ENCODE measurements around the gene OSBPL6. TPM values are rescaled to one million over a fixed set of nuclear protein-coding genes. Genes with fewer than 3 reads are reported as not detected.

Gene OSBPL6
- total and polyA plus RNA-seq, 2 of the 13 experiments (the other 11 are each of a cell fraction or from before 2014, with no cell fraction given), result 0.03 to 0.11 TPM

DNA sequence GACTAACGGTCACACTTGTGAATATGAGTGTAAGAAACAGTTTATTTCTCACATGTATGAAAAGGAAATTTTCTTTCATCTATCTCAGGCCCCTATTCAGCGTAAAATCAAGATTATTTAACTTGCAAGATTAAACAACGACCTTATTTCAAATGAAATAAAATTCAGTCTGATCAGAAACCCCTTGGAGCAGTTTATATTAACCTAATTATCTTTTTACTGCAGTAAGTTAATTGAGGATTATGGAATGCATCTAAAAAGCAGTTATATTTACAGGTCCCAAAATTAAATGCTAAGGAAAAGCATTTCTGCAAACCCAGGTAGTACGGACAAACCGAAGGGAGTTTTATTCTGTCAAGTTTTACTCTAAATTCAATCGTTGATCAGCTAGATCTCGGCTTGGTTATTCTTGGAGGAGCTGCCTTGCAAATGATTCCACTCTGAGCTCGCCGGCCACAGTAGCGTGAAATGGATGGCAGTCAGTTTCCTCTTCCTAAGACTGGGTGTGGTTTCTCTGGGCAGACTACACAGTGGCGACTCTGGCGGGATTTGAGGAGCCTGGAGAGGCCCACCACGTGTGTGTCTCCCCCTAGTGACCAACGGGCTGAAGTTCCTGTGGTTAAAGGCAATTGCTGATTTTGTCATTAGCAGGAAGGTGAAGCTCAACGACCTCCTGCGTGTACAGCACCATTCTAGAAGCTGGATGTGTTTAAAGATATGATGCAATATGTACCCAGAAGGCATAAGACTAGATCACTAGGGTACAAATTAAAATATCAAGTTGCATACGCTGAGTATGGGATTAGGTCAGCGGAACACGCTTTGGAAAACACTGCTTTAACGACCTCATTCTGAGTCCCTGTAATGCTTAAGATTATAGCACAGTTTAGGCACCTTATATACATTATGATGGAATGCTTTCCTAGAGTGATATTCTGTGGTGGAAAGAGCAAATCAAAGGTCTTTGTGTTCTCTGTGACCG is 220.2 kb downstream of the OSBPL6 start (continued):
- TF ChIP-seq, protein P1, sequence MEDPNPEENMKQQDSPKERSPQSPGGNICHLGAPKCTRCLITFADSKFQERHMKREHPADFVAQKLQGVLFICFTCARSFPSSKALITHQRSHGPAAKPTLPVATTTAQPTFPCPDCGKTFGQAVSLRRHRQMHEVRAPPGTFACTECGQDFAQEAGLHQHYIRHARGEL (CRISPR knock-in tag; IDR thresholded peaks at IDR 0.05), result no peak
- TF ChIP-seq ZBTB33 (CRISPR knock-in tag; IDR thresholded peaks at IDR 0.05) (peak; percentile 55; the same call in 1 of the 2 replicates), RBAK (CRISPR knock-in tag; IDR thresholded peaks at IDR 0.05) (no peak), TCF12 (IDR thresholded peaks at IDR 0.05) (no peak), TCF12 (CRISPR knock-in tag; IDR thresholded peaks at IDR 0.05) (no peak), TRIM24 (CRISPR knock-in tag; IDR thresholded peaks at IDR 0.05) (no peak), ZNF260 (CRISPR knock-in tag; IDR thresholded peaks at IDR 0.05; ENCODE audit: borderline replicate concordance, low read depth) (no peak), FOXP1 (IDR thresholded peaks at IDR 0.05) (no peak), FOXP1 (CRISPR knock-in tag; IDR thresholded peaks at IDR 0.05) (no peak), ATF6 (CRISPR knock-in tag; conservative IDR thresholded peaks at IDR 0.05) (no peak), ZNF160 (CRISPR knock-in tag; IDR thresholded peaks at IDR 0.05) (no peak), MBNL3 (CRISPR knock-in tag; conservative IDR thresholded peaks at IDR 0.05) (no peak), GLI4 (CRISPR knock-in tag; IDR thresholded peaks at IDR 0.05; ENCODE audit: borderline replicate concordance) (no peak), HNRNPLL (IDR thresholded peaks at IDR 0.05; ENCODE audit: low read depth, low read length, poor library complexity, severe bottlenecking) (no peak), ZNF343 (CRISPR knock-in tag; IDR thresholded peaks at IDR 0.05) (0 out of 2 replicates have a peak, but pooled peaks have one; percentile 0), NAIF1 (CRISPR knock-in tag; IDR thresholded peaks at IDR 0.05; ENCODE audit: borderline replicate concordance) (no peak), MEF2D (CRISPR knock-in tag; IDR thresholded peaks at IDR 0.05) (0 out of 2 replicates have a peak, but pooled peaks have one; percentile 61), ZNF263 (CRISPR knock-in tag; IDR thresholded peaks at IDR 0.05) (peak; percentile 53; the same call in 1 of the 2 replicates), ZNF121 (CRISPR knock-in tag; IDR thresholded peaks at IDR 0.05) (no peak), TGIF2 (CRISPR knock-in tag; IDR thresholded peaks at IDR 0.05) (no peak)
- TF ChIP-seq, protein P2, sequence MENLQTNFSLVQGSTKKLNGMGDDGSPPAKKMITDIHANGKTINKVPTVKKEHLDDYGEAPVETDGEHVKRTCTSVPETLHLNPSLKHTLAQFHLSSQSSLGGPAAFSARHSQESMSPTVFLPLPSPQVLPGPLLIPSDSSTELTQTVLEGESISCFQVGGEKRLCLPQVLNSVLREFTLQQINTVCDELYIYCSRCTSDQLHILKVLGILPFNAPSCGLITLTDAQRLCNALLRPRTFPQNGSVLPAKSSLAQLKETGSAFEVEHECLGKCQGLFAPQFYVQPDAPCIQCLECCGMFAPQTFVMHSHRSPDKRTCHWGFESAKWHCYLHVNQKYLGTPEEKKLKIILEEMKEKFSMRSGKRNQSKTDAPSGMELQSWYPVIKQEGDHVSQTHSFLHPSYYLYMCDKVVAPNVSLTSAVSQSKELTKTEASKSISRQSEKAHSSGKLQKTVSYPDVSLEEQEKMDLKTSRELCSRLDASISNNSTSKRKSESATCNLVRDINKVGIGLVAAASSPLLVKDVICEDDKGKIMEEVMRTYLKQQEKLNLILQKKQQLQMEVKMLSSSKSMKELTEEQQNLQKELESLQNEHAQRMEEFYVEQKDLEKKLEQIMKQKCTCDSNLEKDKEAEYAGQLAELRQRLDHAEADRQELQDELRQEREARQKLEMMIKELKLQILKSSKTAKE (CRISPR knock-in tag; IDR thresholded peaks at IDR 0.05; ENCODE audit: borderline replicate concordance), result no peak
- TF ChIP-seq, protein P3, sequence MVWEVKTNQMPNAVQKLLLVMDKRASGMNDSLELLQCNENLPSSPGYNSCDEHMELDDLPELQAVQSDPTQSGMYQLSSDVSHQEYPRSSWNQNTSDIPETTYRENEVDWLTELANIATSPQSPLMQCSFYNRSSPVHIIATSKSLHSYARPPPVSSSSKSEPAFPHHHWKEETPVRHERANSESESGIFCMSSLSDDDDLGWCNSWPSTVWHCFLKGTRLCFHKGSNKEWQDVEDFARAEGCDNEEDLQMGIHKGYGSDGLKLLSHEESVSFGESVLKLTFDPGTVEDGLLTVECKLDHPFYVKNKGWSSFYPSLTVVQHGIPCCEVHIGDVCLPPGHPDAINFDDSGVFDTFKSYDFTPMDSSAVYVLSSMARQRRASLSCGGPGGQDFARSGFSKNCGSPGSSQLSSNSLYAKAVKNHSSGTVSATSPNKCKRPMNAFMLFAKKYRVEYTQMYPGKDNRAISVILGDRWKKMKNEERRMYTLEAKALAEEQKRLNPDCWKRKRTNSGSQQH (CRISPR knock-in tag; IDR thresholded peaks at IDR 0.05; ENCODE audit: low read depth), result no peak
